Measurements from ENCODE around the gene HTATIP2.

HTATIP2 gene

GRCh38 chr11:20388096-20389055 lies 24.9 kb downstream of the HTATIP2 start:
- peak overlapping the region; percentile 64 for H3K27ac ChIP-seq (ENCODE audit: poor library complexity, severe bottlenecking)
- H3K4me3 ChIP-seq (ENCODE audit: severe bottlenecking), result peak overlapping the region; percentile 62
- no peak for TF ChIP-seq CTCF (IDR thresholded peaks at IDR 0.05; ENCODE audit: poor library complexity, severe bottlenecking)
- no peaks in the 10 kb centered on the region for H3K9me3 ChIP-seq (ENCODE audit: severe bottlenecking)
- H3K27me3 ChIP-seq (ENCODE audit: insufficient read depth, poor library complexity, severe bottlenecking), result no peaks in the 10 kb centered on the region
- ATAC-seq (ENCODE audit: low read depth) (peak; percentile 13; the same call in 2 of the 3 replicates), DNase-seq (ENCODE audit: low spot score) (no peak)
- H3K4me1 ChIP-seq (ENCODE audit: insufficient read depth, poor library complexity, severe bottlenecking), result peaks cover 4% of the 10 kb centered on the region
- H3K36me3 ChIP-seq (ENCODE audit: low read depth), result peaks cover 30% of the 10 kb centered on the region

- Histone ChIP-seq H3K27ac (ENCODE audit: poor library complexity, severe bottlenecking) (no peak overlapping the region), H3K4me1 (ENCODE audit: insufficient read depth, poor library complexity, severe bottlenecking) (no peaks in the 10 kb centered on the region), H3K4me3 (ENCODE audit: severe bottlenecking) (no peak overlapping the region), H3K36me3 (ENCODE audit: low read depth) (peaks cover 95% of the 10 kb centered on the region), H3K9me3 (ENCODE audit: severe bottlenecking) (no peaks in the 10 kb centered on the region), H3K27me3 (ENCODE audit: insufficient read depth, poor library complexity, severe bottlenecking) (no peaks in the 10 kb centered on the region)
- TF ChIP-seq CTCF (IDR thresholded peaks at IDR 0.05; ENCODE audit: poor library complexity, severe bottlenecking), result peak; percentile 68
- ATAC-seq (ENCODE audit: low read depth) (peak; percentile 68; the same call in 2 of the 3 replicates), DNase-seq (ENCODE audit: low spot score) (no peak)
Observed at GRCh38 chr11:20397281-20397680, 33.8 kb downstream of the HTATIP2 start.

- Histone ChIP-seq H3K4me3 (ENCODE audit: severe bottlenecking) (no peak overlapping the region), H3K4me1 (ENCODE audit: insufficient read depth, poor library complexity, severe bottlenecking) (no peaks in the 10 kb centered on the region), H3K27me3 (ENCODE audit: insufficient read depth, poor library complexity, severe bottlenecking) (no peaks in the 10 kb centered on the region), H3K9me3 (ENCODE audit: severe bottlenecking) (no peaks in the 10 kb centered on the region), H3K36me3 (ENCODE audit: low read depth) (peaks cover 95% of the 10 kb centered on the region), H3K27ac (ENCODE audit: poor library complexity, severe bottlenecking) (no peak overlapping the region)
- no peak for TF ChIP-seq CTCF (IDR thresholded peaks at IDR 0.05; ENCODE audit: poor library complexity, severe bottlenecking)
- DNase-seq (ENCODE audit: low spot score) (no peak), ATAC-seq (ENCODE audit: low read depth) (no peak)
Observed at GRCh38 chr11:20399498-20399897, 36.0 kb downstream of the HTATIP2 start.

GRCh38 chr11:20403059-20403458 lies 39.5 kb downstream of the HTATIP2 start:
- Histone ChIP-seq H3K4me1 (ENCODE audit: insufficient read depth, poor library complexity, severe bottlenecking) (no peaks in the 10 kb centered on the region), H3K27ac (ENCODE audit: poor library complexity, severe bottlenecking) (no peak overlapping the region), H3K9me3 (ENCODE audit: severe bottlenecking) (no peaks in the 10 kb centered on the region), H3K36me3 (ENCODE audit: low read depth) (peaks cover 97% of the 10 kb centered on the region), H3K27me3 (ENCODE audit: insufficient read depth, poor library complexity, severe bottlenecking) (no peaks in the 10 kb centered on the region), H3K4me3 (ENCODE audit: severe bottlenecking) (no peak overlapping the region)
- ATAC-seq (ENCODE audit: low read depth) (no peak), DNase-seq (ENCODE audit: low spot score) (no peak)
- TF ChIP-seq CTCF (IDR thresholded peaks at IDR 0.05; ENCODE audit: poor library complexity, severe bottlenecking), result no peak

- no peak overlapping the region for H3K4me3 ChIP-seq (ENCODE audit: severe bottlenecking)
- DNase-seq (ENCODE audit: low spot score), result no peak
Observed at GRCh38 chr11:20406484-20406883, 43.0 kb downstream of the HTATIP2 start.

More at GRCh38 chr11:20406484-20406883, 43.0 kb downstream of the HTATIP2 start:
- H3K9me3 ChIP-seq (ENCODE audit: severe bottlenecking), result no peaks in the 10 kb centered on the region
- H3K27me3 ChIP-seq (ENCODE audit: insufficient read depth, poor library complexity, severe bottlenecking), result no peaks in the 10 kb centered on the region
- H3K4me1 ChIP-seq (ENCODE audit: insufficient read depth, poor library complexity, severe bottlenecking), result no peaks in the 10 kb centered on the region
- TF ChIP-seq CTCF (IDR thresholded peaks at IDR 0.05; ENCODE audit: poor library complexity, severe bottlenecking), result no peak
- H3K27ac ChIP-seq (ENCODE audit: poor library complexity, severe bottlenecking), result no peak overlapping the region
- H3K36me3 ChIP-seq (ENCODE audit: low read depth), result peaks cover 85% of the 10 kb centered on the region
- ATAC-seq (ENCODE audit: low read depth), result no peak

All from RWPE2 (cell line).